Measurements from ENCODE around the gene OR2T34.
"Not testable (repeated sequence)": the region's sequence is repeated elsewhere in the genome, so short reads cannot be mapped to it uniquely, and the experiment has no call there.

OR2T34 gene

GRCh38 chr1:248569049-248569448 lies 5.5 kb downstream of the OR2T34 start:
- H3K4ac ChIP-seq (ENCODE audit: low read depth in 1 of 2, low read length in 2 of 2), result not testable (repeated sequence)

GRCh38 chr1:248565530-248566373 lies 8.8 kb downstream of the OR2T34 start:
- not testable (repeated sequence) for H2BK120ac ChIP-seq (ENCODE audit: low read depth, low read length); H3K27ac ChIP-seq (ENCODE audit: low read length, poor library complexity, severe bottlenecking); H4K91ac ChIP-seq (ENCODE audit: low read length); H3K9ac ChIP-seq (ENCODE audit: low read length); H3K79me1 ChIP-seq (replicated peaks; ENCODE audit: low read length, poor library complexity, severe bottlenecking); H3K4ac ChIP-seq (ENCODE audit: low read depth in 1 of 2, low read length in 2 of 2); H3K9me3 ChIP-seq (ENCODE audit: control insufficient read depth, low read length); H2BK5ac ChIP-seq (ENCODE audit: low read depth, low read length, poor library complexity, severe bottlenecking); H3K14ac ChIP-seq (ENCODE audit: low read length in 2 of 2); H3K36me3 ChIP-seq (ENCODE audit: control insufficient read depth in 1 of 2, insufficient read depth in 2 of 2, low read depth in 1 of 2, low read length in 2 of 2); H3K23ac ChIP-seq (ENCODE audit: low read length in 2 of 2); H3K4me3 ChIP-seq (ENCODE audit: insufficient read depth in 1 of 2, low read depth in 1 of 2, low read length in 2 of 2); H2BK15ac ChIP-seq (ENCODE audit: low read depth, poor library complexity, severe bottlenecking); DNase-seq; H3K18ac ChIP-seq (ENCODE audit: low read depth in 1 of 2, low read length in 2 of 2); H3K27me3 ChIP-seq (ENCODE audit: control insufficient read depth in 1 of 2, insufficient read depth in 1 of 2, low read length in 2 of 2); H2AFZ ChIP-seq (ENCODE audit: low read depth, low read length); H4K8ac ChIP-seq (ENCODE audit: low read length); H3K4me2 ChIP-seq (ENCODE audit: low read length, poor library complexity, severe bottlenecking); H3K4me1 ChIP-seq (ENCODE audit: control insufficient read depth, insufficient read depth, low read depth, low read length); H2BK12ac ChIP-seq (ENCODE audit: low read length in 2 of 2); H2AK5ac ChIP-seq (ENCODE audit: low read length, severe bottlenecking)
- WGBS, result 56% methylated on average over 8 of the region's 11 CpGs

More at GRCh38 chr1:248569049-248569448, 5.5 kb downstream of the OR2T34 start:
- H3K27ac ChIP-seq (ENCODE audit: low read length, poor library complexity, severe bottlenecking); H3K23ac ChIP-seq (ENCODE audit: low read length in 2 of 2); H2AK5ac ChIP-seq (ENCODE audit: low read length, severe bottlenecking); H3K4me2 ChIP-seq (ENCODE audit: low read length, poor library complexity, severe bottlenecking); DNase-seq; H2BK12ac ChIP-seq (ENCODE audit: low read length in 2 of 2); H3K4me3 ChIP-seq (ENCODE audit: insufficient read depth in 1 of 2, low read depth in 1 of 2, low read length in 2 of 2); H3K14ac ChIP-seq (ENCODE audit: low read length in 2 of 2); H2BK120ac ChIP-seq (ENCODE audit: low read depth, low read length); H2AFZ ChIP-seq (ENCODE audit: low read depth, low read length); H3K36me3 ChIP-seq (ENCODE audit: control insufficient read depth in 1 of 2, insufficient read depth in 2 of 2, low read depth in 1 of 2, low read length in 2 of 2); H3K18ac ChIP-seq (ENCODE audit: low read depth in 1 of 2, low read length in 2 of 2); H3K4me1 ChIP-seq (ENCODE audit: control insufficient read depth, insufficient read depth, low read depth, low read length); H2BK5ac ChIP-seq (ENCODE audit: low read depth, low read length, poor library complexity, severe bottlenecking); H3K9me3 ChIP-seq (ENCODE audit: control insufficient read depth, low read length); H3K79me1 ChIP-seq (replicated peaks; ENCODE audit: low read length, poor library complexity, severe bottlenecking); H4K8ac ChIP-seq (ENCODE audit: low read length); H3K9ac ChIP-seq (ENCODE audit: low read length); H3K27me3 ChIP-seq (ENCODE audit: control insufficient read depth in 1 of 2, insufficient read depth in 1 of 2, low read length in 2 of 2); H4K91ac ChIP-seq (ENCODE audit: low read length); H2BK15ac ChIP-seq (ENCODE audit: low read depth, poor library complexity, severe bottlenecking): not testable (repeated sequence)
- WGBS, result no CpG with 5 or more reads among the region's 2 CpGs

- H4K91ac ChIP-seq (ENCODE audit: low read length); H2BK15ac ChIP-seq (ENCODE audit: low read depth, poor library complexity, severe bottlenecking); H3K79me1 ChIP-seq (replicated peaks; ENCODE audit: low read length, poor library complexity, severe bottlenecking); H3K36me3 ChIP-seq (ENCODE audit: control insufficient read depth in 1 of 2, insufficient read depth in 2 of 2, low read depth in 1 of 2, low read length in 2 of 2); H3K4me2 ChIP-seq (ENCODE audit: low read length, poor library complexity, severe bottlenecking); H4K8ac ChIP-seq (ENCODE audit: low read length); H3K23ac ChIP-seq (ENCODE audit: low read length in 2 of 2); H2BK5ac ChIP-seq (ENCODE audit: low read depth, low read length, poor library complexity, severe bottlenecking); H3K14ac ChIP-seq (ENCODE audit: low read length in 2 of 2); H2AFZ ChIP-seq (ENCODE audit: low read depth, low read length); H2AK5ac ChIP-seq (ENCODE audit: low read length, severe bottlenecking); H3K4me1 ChIP-seq (ENCODE audit: control insufficient read depth, insufficient read depth, low read depth, low read length); H3K9me3 ChIP-seq (ENCODE audit: control insufficient read depth, low read length); H2BK12ac ChIP-seq (ENCODE audit: low read length in 2 of 2); H3K4ac ChIP-seq (ENCODE audit: low read depth in 1 of 2, low read length in 2 of 2); H3K27me3 ChIP-seq (ENCODE audit: control insufficient read depth in 1 of 2, insufficient read depth in 1 of 2, low read length in 2 of 2); H3K9ac ChIP-seq (ENCODE audit: low read length); DNase-seq; H2BK120ac ChIP-seq (ENCODE audit: low read depth, low read length); H3K18ac ChIP-seq (ENCODE audit: low read depth in 1 of 2, low read length in 2 of 2); H3K4me3 ChIP-seq (ENCODE audit: insufficient read depth in 1 of 2, low read depth in 1 of 2, low read length in 2 of 2); H3K27ac ChIP-seq (ENCODE audit: low read length, poor library complexity, severe bottlenecking): not testable (repeated sequence)
- no CpG with 5 or more reads among the region's 3 CpGs for WGBS
Measured at GRCh38 chr1:248562672-248563071, 11.9 kb downstream of the OR2T34 start, which contains the start of gene OR2T29. Gene OR2T29 (minus strand): TSS chr1:248562772. CDS start chr1:248559491, 3,281 bp downstream.

GRCh38 chr1:248551027-248551426 lies 23.5 kb downstream of the OR2T34 start:
- not testable (repeated sequence) for H2BK5ac ChIP-seq (ENCODE audit: low read depth, low read length, poor library complexity, severe bottlenecking); H3K4ac ChIP-seq (ENCODE audit: low read depth in 1 of 2, low read length in 2 of 2); H2BK15ac ChIP-seq (ENCODE audit: low read depth, poor library complexity, severe bottlenecking); H3K4me1 ChIP-seq (ENCODE audit: control insufficient read depth, insufficient read depth, low read depth, low read length); H3K36me3 ChIP-seq (ENCODE audit: control insufficient read depth in 1 of 2, insufficient read depth in 2 of 2, low read depth in 1 of 2, low read length in 2 of 2); H3K9me3 ChIP-seq (ENCODE audit: control insufficient read depth, low read length); H3K23ac ChIP-seq (ENCODE audit: low read length in 2 of 2); H3K18ac ChIP-seq (ENCODE audit: low read depth in 1 of 2, low read length in 2 of 2); H2BK120ac ChIP-seq (ENCODE audit: low read depth, low read length); H2AK5ac ChIP-seq (ENCODE audit: low read length, severe bottlenecking); H2AFZ ChIP-seq (ENCODE audit: low read depth, low read length); H3K79me1 ChIP-seq (replicated peaks; ENCODE audit: low read length, poor library complexity, severe bottlenecking); H3K27ac ChIP-seq (ENCODE audit: low read length, poor library complexity, severe bottlenecking); DNase-seq; H4K91ac ChIP-seq (ENCODE audit: low read length); H3K27me3 ChIP-seq (ENCODE audit: control insufficient read depth in 1 of 2, insufficient read depth in 1 of 2, low read length in 2 of 2); H3K4me2 ChIP-seq (ENCODE audit: low read length, poor library complexity, severe bottlenecking); H2BK12ac ChIP-seq (ENCODE audit: low read length in 2 of 2); H3K9ac ChIP-seq (ENCODE audit: low read length); H3K4me3 ChIP-seq (ENCODE audit: insufficient read depth in 1 of 2, low read depth in 1 of 2, low read length in 2 of 2); H3K14ac ChIP-seq (ENCODE audit: low read length in 2 of 2); H4K8ac ChIP-seq (ENCODE audit: low read length)
- no CpG with 5 or more reads among the region's 6 CpGs for WGBS
